Measurements from ENCODE around the gene SYN1. TPM values are rescaled to one million over a fixed set of nuclear protein-coding genes. Genes with fewer than 3 reads are reported as not detected.
"Not testable (repeated sequence)": the region's sequence is repeated elsewhere in the genome, so short reads cannot be mapped to it uniquely, and the experiment has no call there.

SYN1 gene
- total RNA-seq = not detected
- under 1 TPM in 2 of 4 donors, not detected in 2; 0.18 to 0.34 TPM for polyA plus RNA-seq

- Mint-ChIP-seq H3K9me3 (peaks cover 0 to 1% (median 0%) of the 10 kb centered on the region in 7 donors), H3K4me1 (peaks cover 0 to 29% (median 13%) of the 10 kb centered on the region in 4 donors), H3K27ac (no peak within 1 kb of the TSS), H3K27me3 (peaks cover 22% of the 10 kb centered on the region), H3K36me3 (no peaks in the 10 kb centered on the region), H3K4me3 (peak within 1 kb of the TSS; percentile 63 to 74 (median 68))
- Histone ChIP-seq H3K27me3 (ENCODE audit: control insufficient read depth, insufficient read depth, low read length) (no peaks in the 10 kb centered on the region), H3K4me3 (ENCODE audit: low read depth, low read length) (no peak within 1 kb of the TSS), H3K9me3 (ENCODE audit: control insufficient read depth in 2 of 2, low read length in 2 of 2) (no peaks in the 10 kb centered on the region), H3K4me1 (ENCODE audit: control insufficient read depth, insufficient read depth, low read length, poor library complexity, severe bottlenecking) (peaks cover 13% of the 10 kb centered on the region), H3K27ac (ENCODE audit: insufficient read depth, low read length, poor library complexity, severe bottlenecking) (no peak within 1 kb of the TSS), H3K36me3 (ENCODE audit: control insufficient read depth, insufficient read depth, low read length) (no peaks in the 10 kb centered on the region)
- DNase-seq (peak; percentile 68 to 81 (median 80)), ATAC-seq (ENCODE audit: low read depth in 2 of 2) (peak; percentile 86 to 89)
Observed at GRCh38 chrX:47619486-47620302, at the start of gene SYN1. Gene SYN1 (minus strand): TSS chrX:47619857. CDS start chrX:47619728, 129 bp downstream.

- not testable (repeated sequence) for ATAC-seq (ENCODE audit: low read depth in 2 of 2); DNase-seq; H3K36me3 Mint-ChIP-seq; H3K27ac Mint-ChIP-seq; H3K4me3 ChIP-seq (ENCODE audit: low read depth, low read length); H3K4me1 Mint-ChIP-seq; H3K4me3 Mint-ChIP-seq; H3K4me1 ChIP-seq (ENCODE audit: control insufficient read depth, insufficient read depth, low read length, poor library complexity, severe bottlenecking); H3K27me3 ChIP-seq (ENCODE audit: control insufficient read depth, insufficient read depth, low read length); H3K27ac ChIP-seq (ENCODE audit: insufficient read depth, low read length, poor library complexity, severe bottlenecking); H3K9me3 Mint-ChIP-seq; H3K27me3 Mint-ChIP-seq; H3K9me3 ChIP-seq (ENCODE audit: control insufficient read depth in 2 of 2, low read length in 2 of 2); H3K36me3 ChIP-seq (ENCODE audit: control insufficient read depth, insufficient read depth, low read length)
Observed at GRCh38 chrX:47665797-47666196, 46.1 kb upstream of the SYN1 start.

GRCh38 chrX:47664737-47665136 is 45.1 kb upstream of the SYN1 start:
- Histone ChIP-seq H3K4me1 (ENCODE audit: control insufficient read depth, insufficient read depth, low read length, poor library complexity, severe bottlenecking) (no peaks in the 10 kb centered on the region), H3K36me3 (ENCODE audit: control insufficient read depth, insufficient read depth, low read length) (no peaks in the 10 kb centered on the region), H3K4me3 (ENCODE audit: low read depth, low read length) (no peak overlapping the region), H3K27me3 (ENCODE audit: control insufficient read depth, insufficient read depth, low read length) (no peaks in the 10 kb centered on the region), H3K9me3 (ENCODE audit: control insufficient read depth in 2 of 2, low read length in 2 of 2) (no peaks in the 10 kb centered on the region), H3K27ac (ENCODE audit: insufficient read depth, low read length, poor library complexity, severe bottlenecking) (no peak overlapping the region)
- DNase-seq (no peak), ATAC-seq (ENCODE audit: low read depth in 2 of 2) (no peak)
- Mint-ChIP-seq H3K9me3 (peaks cover 0 to 1% (median 0%) of the 10 kb centered on the region in 7 donors), H3K27me3 (peaks cover 4% of the 10 kb centered on the region), H3K4me3 (no peak overlapping the region), H3K27ac (no peak overlapping the region), H3K36me3 (no peaks in the 10 kb centered on the region), H3K4me1 (peaks cover 0 to 3% (median under 1%) of the 10 kb centered on the region in 4 donors)

GRCh38 chrX:47662144-47662657 is 42.5 kb upstream of the SYN1 start:
- no peaks in the 10 kb centered on the region for H3K9me3 ChIP-seq (ENCODE audit: control insufficient read depth in 2 of 2, low read length in 2 of 2)
- H3K36me3 ChIP-seq (ENCODE audit: control insufficient read depth, insufficient read depth, low read length) = peaks cover 2% of the 10 kb centered on the region
- no peaks in the 10 kb centered on the region for H3K36me3 Mint-ChIP-seq
- no peak overlapping the region for H3K4me3 Mint-ChIP-seq
- no peak overlapping the region for H3K4me3 ChIP-seq (ENCODE audit: low read depth, low read length)
- peaks cover 0 to 16% (median 4%) of the 10 kb centered on the region in 4 donors for H3K4me1 Mint-ChIP-seq
- H3K27me3 Mint-ChIP-seq = peaks cover 1% of the 10 kb centered on the region
- H3K27ac Mint-ChIP-seq = no peak overlapping the region
- no peaks in the 10 kb centered on the region for H3K27me3 ChIP-seq (ENCODE audit: control insufficient read depth, insufficient read depth, low read length)
- peaks cover 0 to 1% (median 0%) of the 10 kb centered on the region in 7 donors for H3K9me3 Mint-ChIP-seq
- peaks cover 5% of the 10 kb centered on the region for H3K4me1 ChIP-seq (ENCODE audit: control insufficient read depth, insufficient read depth, low read length, poor library complexity, severe bottlenecking)
- no peak overlapping the region for H3K27ac ChIP-seq (ENCODE audit: insufficient read depth, low read length, poor library complexity, severe bottlenecking)
- DNase-seq (no peak), ATAC-seq (ENCODE audit: low read depth in 2 of 2) (no peak)

- H3K36me3 Mint-ChIP-seq = peaks cover under 1% of the 10 kb centered on the region
- H3K36me3 ChIP-seq (ENCODE audit: control insufficient read depth, insufficient read depth, low read length) = peaks cover 9% of the 10 kb centered on the region
- H3K4me1 Mint-ChIP-seq = peaks cover 0 to 22% (median 6%) of the 10 kb centered on the region in 4 donors
- H3K4me1 ChIP-seq (ENCODE audit: control insufficient read depth, insufficient read depth, low read length, poor library complexity, severe bottlenecking) = peaks cover 5% of the 10 kb centered on the region
- no peaks in the 10 kb centered on the region for H3K9me3 ChIP-seq (ENCODE audit: control insufficient read depth in 2 of 2, low read length in 2 of 2)
- ATAC-seq (ENCODE audit: low read depth in 2 of 2) (no peak), DNase-seq (no peak)
- peaks cover 0 to 1% (median 0%) of the 10 kb centered on the region in 7 donors for H3K9me3 Mint-ChIP-seq
- no peak overlapping the region for H3K27ac ChIP-seq (ENCODE audit: insufficient read depth, low read length, poor library complexity, severe bottlenecking)
- H3K4me3 Mint-ChIP-seq = peak overlapping the region in 1 of 4 donors; percentile 32
- no peaks in the 10 kb centered on the region for H3K27me3 Mint-ChIP-seq
- H3K27ac Mint-ChIP-seq = no peak overlapping the region
- H3K27me3 ChIP-seq (ENCODE audit: control insufficient read depth, insufficient read depth, low read length) = no peaks in the 10 kb centered on the region
- no peak overlapping the region for H3K4me3 ChIP-seq (ENCODE audit: low read depth, low read length)
Observed at GRCh38 chrX:47661539-47661938, 41.9 kb upstream of the SYN1 start.

- no peaks in the 10 kb centered on the region for H3K9me3 Mint-ChIP-seq
- peak overlapping the region; percentile 98 to 99 (median 98) for H3K27ac Mint-ChIP-seq
- peaks cover 21% of the 10 kb centered on the region for H3K36me3 ChIP-seq (ENCODE audit: control insufficient read depth, insufficient read depth, low read length)
- DNase-seq (no peak), ATAC-seq (ENCODE audit: low read depth in 2 of 2) (no peak)
- no peaks in the 10 kb centered on the region for H3K27me3 Mint-ChIP-seq
- peaks cover 0 to 29% (median 10%) of the 10 kb centered on the region in 4 donors for H3K4me1 Mint-ChIP-seq
- H3K27me3 ChIP-seq (ENCODE audit: control insufficient read depth, insufficient read depth, low read length) = no peaks in the 10 kb centered on the region
- peak overlapping the region; percentile 97 for H3K27ac ChIP-seq (ENCODE audit: insufficient read depth, low read length, poor library complexity, severe bottlenecking)
- H3K4me1 ChIP-seq (ENCODE audit: control insufficient read depth, insufficient read depth, low read length, poor library complexity, severe bottlenecking) = peaks cover 5% of the 10 kb centered on the region
- H3K4me3 Mint-ChIP-seq = peak overlapping the region; percentile 87 to 95 (median 94)
- H3K4me3 ChIP-seq (ENCODE audit: low read depth, low read length) = peak overlapping the region; percentile 58
- peaks cover 8% of the 10 kb centered on the region for H3K36me3 Mint-ChIP-seq
- no peaks in the 10 kb centered on the region for H3K9me3 ChIP-seq (ENCODE audit: control insufficient read depth in 2 of 2, low read length in 2 of 2)
Observed at GRCh38 chrX:47659421-47659726, 39.7 kb upstream of the SYN1 start.

- Mint-ChIP-seq H3K9me3 (no peaks in the 10 kb centered on the region), H3K27me3 (no peaks in the 10 kb centered on the region), H3K4me1 (peaks cover 0 to 29% (median 10%) of the 10 kb centered on the region in 4 donors), H3K36me3 (peaks cover 8% of the 10 kb centered on the region), H3K4me3 (peak within 1 kb of the TSS; percentile 87 to 95 (median 94)), H3K27ac (peak within 1 kb of the TSS; percentile 98 to 99 (median 98))
- peaks cover 5% of the 10 kb centered on the region for H3K4me1 ChIP-seq (ENCODE audit: control insufficient read depth, insufficient read depth, low read length, poor library complexity, severe bottlenecking)
- DNase-seq (peak; percentile 87 to 95 (median 91)), ATAC-seq (ENCODE audit: low read depth in 2 of 2) (peak; percentile 84 to 85)
- H3K9me3 ChIP-seq (ENCODE audit: control insufficient read depth in 2 of 2, low read length in 2 of 2) = no peaks in the 10 kb centered on the region
- peaks cover 23% of the 10 kb centered on the region for H3K36me3 ChIP-seq (ENCODE audit: control insufficient read depth, insufficient read depth, low read length)
- peak within 1 kb of the TSS; percentile 97 for H3K27ac ChIP-seq (ENCODE audit: insufficient read depth, low read length, poor library complexity, severe bottlenecking)
- peak within 1 kb of the TSS; percentile 85 for H3K4me3 ChIP-seq (ENCODE audit: low read depth, low read length)
- no peaks in the 10 kb centered on the region for H3K27me3 ChIP-seq (ENCODE audit: control insufficient read depth, insufficient read depth, low read length)
Observed at GRCh38 chrX:47658684-47659420, 39.2 kb upstream of the SYN1 start, which contains the start of gene UXT. Gene UXT (minus strand): TSS chrX:47659180. CDS start chrX:47658927, 253 bp downstream.

Measured in CD4-positive, CD25-positive, alpha-beta regulatory T cell (primary cell).